WTC11 (cell line): ENCODE results near the gene METTL9.

Source experiments
- CREB1 ChIP-seq: sonication (generic); formaldehyde crosslinking; IDR thresholded peaks from 2 replicates; pipeline ENCODE4 v1.8.0; 2023; ENCODE audit warnings: mild to moderate bottlenecking, missing genetic modification reagents
- EMX1 ChIP-seq: fragments of 250-450 bp; sonication (Bioruptor Pico); IDR thresholded peaks from 2 replicates; pipeline ENCODE4 v1.8.0; 2021; ENCODE audit warnings: mild to moderate bottlenecking
- ESRRA ChIP-seq: sonication (generic); formaldehyde crosslinking; IDR thresholded peaks from 2 replicates; pipeline ENCODE4 v1.8.1; 2022; ENCODE audit warnings: mild to moderate bottlenecking, missing genetic modification reagents, borderline replicate concordance
- NFE2L1 ChIP-seq: sonication (generic); formaldehyde crosslinking; IDR thresholded peaks from 2 replicates; pipeline ENCODE4 v1.8.1; 2023; ENCODE audit warnings: missing genetic modification reagents
- PREB ChIP-seq: sonication (generic); formaldehyde crosslinking; IDR thresholded peaks from 2 replicates; pipeline ENCODE4 v1.8.1; 2022; ENCODE audit warnings: mild to moderate bottlenecking, missing genetic modification reagents, moderate library complexity, borderline replicate concordance
- SMAD3 ChIP-seq: sonication (generic); formaldehyde crosslinking; IDR thresholded peaks from 2 replicates; pipeline ENCODE4 v1.8.0; 2022; ENCODE audit warnings: missing genetic modification reagents, mild to moderate bottlenecking, borderline replicate concordance
- SP1 ChIP-seq: sonication (generic); formaldehyde crosslinking; conservative IDR thresholded peaks from 2 replicates; pipeline ENCODE4 v1.8.1; 2022; ENCODE audit warnings: missing genetic modification reagents
- STAT6 ChIP-seq: sonication (generic); formaldehyde crosslinking; conservative IDR thresholded peaks from 2 replicates; pipeline ENCODE4 v1.8.1; 2023; ENCODE audit warnings: mild to moderate bottlenecking, low read depth, missing genetic modification reagents, moderate library complexity
- ZNF121 ChIP-seq: sonication (generic); formaldehyde crosslinking; IDR thresholded peaks from 2 replicates; pipeline ENCODE4 v1.8.0; 2023; ENCODE audit warnings: missing genetic modification reagents
- TF ChIP-seq, protein P1 (sequence below): fragments of 200-600 bp; IDR thresholded peaks from 2 replicates; pipeline ENCODE4 v1.8.0; 2022; ENCODE audit warnings: antibody characterized with exemption

DNA sequence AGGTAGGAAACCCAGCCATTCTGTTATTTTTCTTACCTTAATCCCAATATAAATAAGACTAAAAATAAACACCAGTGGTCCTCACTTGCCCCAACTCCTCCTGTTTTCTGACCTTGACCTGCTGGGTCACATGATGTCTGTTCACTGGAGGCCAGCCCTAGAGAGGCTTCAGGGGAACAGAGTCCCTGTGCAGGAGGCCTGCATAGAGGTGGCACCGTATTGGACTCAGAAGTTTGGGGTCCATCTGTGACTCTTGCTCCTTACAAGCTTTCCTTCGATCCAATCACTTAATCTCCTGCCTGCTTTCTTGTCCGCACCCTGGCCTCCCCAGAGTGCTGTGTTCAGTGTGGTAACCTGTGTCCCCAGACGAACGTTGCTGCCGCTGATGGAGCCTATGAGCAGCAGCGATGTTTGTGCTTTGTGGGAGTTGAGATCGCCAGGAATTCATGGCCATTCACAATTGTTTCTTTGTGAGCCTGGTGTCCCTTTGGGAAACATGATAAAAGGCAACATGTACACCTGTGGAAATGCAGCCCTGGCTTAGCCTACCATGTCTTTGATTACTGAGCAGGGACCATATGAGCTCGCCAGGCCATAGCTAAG lies 48.3 kb downstream of the METTL9 start:
- TF ChIP-seq, protein P1, sequence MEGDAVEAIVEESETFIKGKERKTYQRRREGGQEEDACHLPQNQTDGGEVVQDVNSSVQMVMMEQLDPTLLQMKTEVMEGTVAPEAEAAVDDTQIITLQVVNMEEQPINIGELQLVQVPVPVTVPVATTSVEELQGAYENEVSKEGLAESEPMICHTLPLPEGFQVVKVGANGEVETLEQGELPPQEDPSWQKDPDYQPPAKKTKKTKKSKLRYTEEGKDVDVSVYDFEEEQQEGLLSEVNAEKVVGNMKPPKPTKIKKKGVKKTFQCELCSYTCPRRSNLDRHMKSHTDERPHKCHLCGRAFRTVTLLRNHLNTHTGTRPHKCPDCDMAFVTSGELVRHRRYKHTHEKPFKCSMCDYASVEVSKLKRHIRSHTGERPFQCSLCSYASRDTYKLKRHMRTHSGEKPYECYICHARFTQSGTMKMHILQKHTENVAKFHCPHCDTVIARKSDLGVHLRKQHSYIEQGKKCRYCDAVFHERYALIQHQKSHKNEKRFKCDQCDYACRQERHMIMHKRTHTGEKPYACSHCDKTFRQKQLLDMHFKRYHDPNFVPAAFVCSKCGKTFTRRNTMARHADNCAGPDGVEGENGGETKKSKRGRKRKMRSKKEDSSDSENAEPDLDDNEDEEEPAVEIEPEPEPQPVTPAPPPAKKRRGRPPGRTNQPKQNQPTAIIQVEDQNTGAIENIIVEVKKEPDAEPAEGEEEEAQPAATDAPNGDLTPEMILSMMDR: no peak
- TF ChIP-seq NFE2L1 (CRISPR knock-in tag): no peak
- TF ChIP-seq ZNF121: no peak
- no peak for TF ChIP-seq CREB1
- TF ChIP-seq PREB (CRISPR knock-in tag): no peak
- no peak for TF ChIP-seq EMX1 (CRISPR knock-in tag)
- no peak for TF ChIP-seq SP1 (CRISPR knock-in tag)
- no peak for TF ChIP-seq ESRRA
- TF ChIP-seq STAT6 (CRISPR knock-in tag): no peak
- no peak for TF ChIP-seq SMAD3 (CRISPR knock-in tag)
